GM21786 (cell line): Measurements from ENCODE around the gene ARHGEF2.

ENCODE experiments used
- ATAC-seq: cut with Tn5 transposase; IDR thresholded peaks from one replicate; pipeline ENCODE4 v1.9.1; 2021; ENCODE audit not compliant: unreplicated experiment

ARHGEF2 gene

DNA sequence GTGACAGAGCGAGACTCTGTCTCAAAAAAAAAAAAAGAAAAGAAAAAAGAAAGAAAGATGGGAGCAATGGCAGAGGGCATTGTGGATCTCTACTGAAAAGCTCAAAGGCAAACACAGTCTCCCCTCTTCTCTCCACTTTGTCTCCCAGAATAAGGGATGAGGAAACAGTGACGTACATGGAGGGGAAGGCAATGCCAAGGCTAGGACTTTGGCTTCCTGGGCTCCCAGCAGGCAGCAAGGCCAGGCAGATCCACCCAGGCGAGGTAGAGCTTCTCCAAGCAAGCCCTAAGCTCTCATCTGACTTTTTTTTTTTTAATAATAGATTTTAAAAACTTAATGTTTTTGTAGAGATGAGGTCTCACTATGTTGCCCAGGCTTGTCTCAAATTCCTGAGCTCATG is 4.6 kb downstream of the ARHGEF2 start:
- ATAC-seq = no peak

DNA sequence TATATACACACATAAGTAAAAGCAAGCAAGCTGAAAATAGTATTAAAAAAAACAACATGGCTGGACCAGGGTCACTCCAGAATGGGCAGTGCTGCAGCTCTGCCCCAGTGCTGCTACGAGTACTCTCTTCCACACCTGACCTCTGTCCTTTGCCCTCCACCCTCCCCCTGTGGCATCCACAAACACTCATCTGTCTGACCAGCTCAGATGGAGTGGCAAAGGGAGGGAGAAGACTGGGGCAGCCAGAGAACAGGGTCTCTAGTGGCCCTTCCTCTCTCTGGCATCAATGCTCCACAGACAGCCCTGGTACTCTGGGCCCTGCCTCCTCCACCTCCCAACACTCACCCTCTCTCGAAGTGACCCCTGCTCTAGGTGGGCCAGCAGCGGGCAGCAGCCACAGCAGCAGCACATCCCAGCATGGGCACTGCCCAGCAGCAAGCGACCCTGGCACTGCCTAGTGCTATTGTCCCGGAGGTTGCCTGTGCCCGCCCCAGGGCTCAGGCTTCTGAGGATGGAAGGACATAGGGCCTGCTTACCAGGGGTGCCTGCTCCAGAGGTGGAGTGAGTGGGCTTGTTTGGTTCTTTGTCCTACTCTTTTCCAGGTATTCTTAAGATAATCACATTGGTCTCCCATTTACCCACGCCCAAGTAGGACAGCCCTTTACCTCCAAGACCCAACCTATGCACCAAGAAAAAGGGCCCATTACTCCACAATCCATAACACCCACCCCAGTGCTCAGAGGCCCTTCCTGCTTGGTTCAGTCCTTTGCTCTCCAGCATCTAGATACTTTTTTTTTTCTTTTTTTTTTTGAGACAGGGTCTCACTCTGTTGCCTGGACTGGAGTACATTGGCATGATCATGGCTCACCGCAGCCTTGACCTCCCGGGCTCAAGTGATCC is 6.2 kb downstream of the ARHGEF2 start:
- no peak for ATAC-seq

DNA sequence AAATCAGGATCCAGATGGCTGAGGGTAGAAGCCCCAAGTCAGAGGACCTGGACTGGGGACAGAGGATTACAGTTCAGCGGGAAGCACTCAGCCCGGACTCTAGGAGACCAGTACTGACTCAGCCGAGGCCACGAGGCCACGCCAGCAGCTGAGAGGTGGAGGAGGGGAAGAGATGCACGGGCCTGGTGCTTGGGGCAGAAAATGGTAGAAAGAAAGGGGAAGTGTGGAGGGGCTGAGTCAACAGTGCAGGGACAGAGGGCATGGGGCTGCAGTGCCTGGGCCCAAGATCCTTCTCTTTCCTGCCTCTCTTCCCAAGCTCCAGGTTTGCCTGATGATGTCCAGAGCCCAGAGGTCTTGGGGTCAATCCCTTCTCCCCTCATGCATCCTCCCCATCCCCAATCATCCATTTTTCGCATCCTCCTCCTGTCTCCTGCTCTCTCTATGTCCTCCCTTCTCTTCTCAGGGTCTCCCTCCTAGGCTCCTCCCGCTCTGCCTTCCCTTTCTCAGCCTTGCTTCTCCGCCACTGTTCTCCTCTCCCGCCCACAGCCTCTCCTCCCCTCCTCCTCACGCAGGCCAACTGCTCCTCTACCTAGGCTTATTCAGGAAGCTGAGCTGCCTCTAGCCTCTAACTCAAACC is 7.7 kb downstream of the ARHGEF2 start:
- peak; percentile 76 for ATAC-seq

DNA sequence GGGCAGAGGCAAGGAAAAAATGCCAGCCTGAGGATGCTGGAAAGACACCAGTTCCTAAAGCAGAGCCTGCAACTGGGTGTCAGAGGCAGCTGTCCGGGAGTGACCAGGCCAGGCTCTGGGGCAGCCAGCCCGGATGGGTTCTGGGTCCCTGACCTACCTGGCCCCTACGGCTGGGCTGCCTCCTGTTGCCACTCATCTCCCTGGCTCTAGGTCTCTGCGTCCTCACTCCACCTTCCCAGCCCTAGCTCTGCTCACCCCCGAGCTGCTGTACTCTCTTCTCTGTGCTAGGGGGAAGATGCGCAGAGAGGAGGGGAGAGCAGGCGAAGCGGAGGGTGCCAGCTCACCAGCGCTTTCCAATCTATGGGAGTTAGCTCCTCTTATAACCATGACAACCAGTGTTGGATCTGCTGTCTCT is 9.0 kb downstream of the ARHGEF2 start:
- ATAC-seq = no peak

DNA sequence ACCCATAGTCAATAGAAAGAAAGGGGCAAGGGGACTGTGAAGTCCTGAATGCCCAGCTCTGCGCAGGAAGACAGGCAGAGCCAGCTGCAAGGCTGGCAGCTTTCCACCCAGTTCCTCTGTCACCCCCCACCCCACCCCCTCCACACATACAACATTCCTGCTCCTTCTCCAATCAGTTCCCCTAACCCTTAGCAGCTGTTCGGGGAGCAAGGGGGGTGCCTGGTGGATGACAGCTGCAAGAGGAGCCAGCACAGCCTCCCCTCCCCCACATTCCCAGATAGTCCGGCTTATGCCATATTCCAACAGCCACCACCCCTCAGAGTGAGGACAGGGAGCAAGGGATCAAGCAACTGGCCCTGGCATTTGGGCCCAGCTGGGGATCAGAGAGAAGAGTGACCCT is 9.7 kb downstream of the ARHGEF2 start:
- no peak for ATAC-seq

DNA sequence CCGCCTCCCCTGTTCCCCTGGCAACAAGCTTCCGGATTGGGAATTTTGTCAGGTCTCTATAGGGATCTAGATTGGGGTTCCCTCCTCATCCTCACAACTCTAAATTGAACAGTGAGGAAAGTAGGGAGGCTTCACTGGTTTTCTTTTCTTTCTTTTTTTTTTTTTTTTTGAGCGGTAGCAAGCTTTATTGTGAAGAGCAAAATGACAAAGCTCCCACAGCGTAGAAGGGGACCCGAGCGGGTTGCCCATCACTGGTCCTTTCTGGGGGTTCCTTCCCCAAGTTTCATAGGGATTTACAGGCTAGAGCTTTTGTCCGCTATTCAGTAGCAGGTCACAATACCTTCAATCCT is 10.3 kb downstream of the ARHGEF2 start:
- ATAC-seq = no peak

DNA sequence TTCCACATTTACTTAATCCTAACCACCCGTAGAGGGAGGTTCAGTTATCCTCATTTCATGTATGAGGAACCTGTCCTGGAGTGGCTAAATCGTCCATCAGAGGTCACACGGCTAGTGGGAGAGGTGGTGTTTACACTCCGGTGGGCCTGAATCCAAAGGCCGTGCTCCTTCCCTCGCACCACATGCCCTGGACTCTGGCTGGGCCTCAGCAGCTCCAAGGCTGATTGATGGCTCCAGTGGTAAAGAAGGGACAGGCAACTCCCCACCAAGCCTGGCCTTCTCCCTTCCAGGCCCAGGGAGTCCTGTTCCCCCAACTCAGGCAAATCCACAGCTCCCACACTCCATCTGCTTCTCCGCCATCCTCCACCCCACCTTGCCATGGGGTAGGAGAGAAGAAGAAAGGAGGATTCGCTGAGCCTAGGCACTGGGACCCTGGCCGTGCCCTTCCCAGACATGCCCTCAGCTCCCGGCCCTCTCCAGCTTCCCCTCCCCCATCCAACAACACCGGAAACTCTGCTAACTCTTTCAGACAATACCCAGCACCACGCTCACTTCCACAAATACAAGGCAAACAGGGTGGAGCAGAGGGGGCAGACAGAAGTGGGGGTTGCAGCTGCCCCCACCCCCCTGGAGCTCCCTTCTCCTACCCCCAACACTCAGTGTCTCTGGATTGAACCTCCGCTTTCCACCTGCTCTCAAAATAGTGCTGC is 10.9 kb downstream of the ARHGEF2 start:
- no peak for ATAC-seq

DNA sequence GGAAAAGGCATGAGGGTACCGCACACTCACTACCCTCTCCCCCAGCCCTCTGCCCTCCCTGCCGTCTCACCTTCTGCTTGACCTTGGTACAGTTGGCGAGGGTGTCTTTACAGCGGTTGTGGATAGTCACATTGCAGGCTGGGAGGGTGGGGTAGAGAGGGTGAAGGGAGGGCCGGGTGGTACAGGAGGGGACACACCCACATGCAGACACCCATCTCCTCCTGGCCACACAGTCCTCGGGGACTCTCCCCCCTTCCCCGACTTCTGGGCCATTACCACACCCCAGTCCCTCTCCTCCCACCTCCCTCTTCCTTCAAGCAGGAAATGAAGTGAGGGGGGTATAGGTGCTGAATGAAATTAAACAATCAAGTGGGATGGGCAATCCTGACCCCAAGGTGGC is 11.6 kb downstream of the ARHGEF2 start:
- no peak for ATAC-seq

DNA sequence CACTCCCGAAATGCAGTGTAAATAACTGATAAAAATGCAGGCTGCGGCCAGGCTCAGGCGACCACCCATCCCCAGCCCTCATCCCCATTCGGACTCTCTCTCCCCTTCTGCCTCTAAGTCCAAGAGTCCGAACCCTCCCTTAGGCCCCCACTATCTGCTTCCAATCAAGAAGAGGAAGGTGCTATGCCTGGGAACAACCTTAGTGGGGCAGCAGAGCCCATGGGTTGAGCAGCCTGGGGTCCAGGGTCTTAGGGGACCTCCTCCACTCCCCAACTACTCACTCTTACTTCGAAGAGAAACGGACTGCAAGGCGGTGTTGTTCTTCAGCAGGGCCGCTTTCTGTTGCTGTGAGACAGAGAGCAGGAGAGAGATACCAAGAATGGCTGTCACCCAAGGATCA is 12.2 kb downstream of the ARHGEF2 start:
- no peak for ATAC-seq

DNA sequence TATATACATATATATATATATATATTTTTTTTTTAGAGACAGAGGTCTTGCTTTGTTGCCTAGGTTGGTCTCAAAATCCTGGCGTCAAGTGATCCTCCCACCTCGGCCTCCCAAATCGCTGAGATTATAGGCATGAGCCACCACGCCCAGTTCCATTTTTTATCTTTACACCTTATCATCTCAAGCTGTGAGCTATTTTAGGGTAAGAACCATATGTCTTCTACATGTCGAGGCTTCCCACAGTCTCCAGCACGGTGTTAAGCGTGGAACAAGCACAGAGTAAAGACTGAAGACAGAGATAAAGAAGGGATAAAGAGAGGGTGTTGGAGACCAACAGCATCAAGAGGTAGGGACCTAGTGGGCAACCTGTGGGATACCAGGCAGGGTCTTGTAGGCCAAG is 14.2 kb downstream of the ARHGEF2 start:
- no peak for ATAC-seq

DNA sequence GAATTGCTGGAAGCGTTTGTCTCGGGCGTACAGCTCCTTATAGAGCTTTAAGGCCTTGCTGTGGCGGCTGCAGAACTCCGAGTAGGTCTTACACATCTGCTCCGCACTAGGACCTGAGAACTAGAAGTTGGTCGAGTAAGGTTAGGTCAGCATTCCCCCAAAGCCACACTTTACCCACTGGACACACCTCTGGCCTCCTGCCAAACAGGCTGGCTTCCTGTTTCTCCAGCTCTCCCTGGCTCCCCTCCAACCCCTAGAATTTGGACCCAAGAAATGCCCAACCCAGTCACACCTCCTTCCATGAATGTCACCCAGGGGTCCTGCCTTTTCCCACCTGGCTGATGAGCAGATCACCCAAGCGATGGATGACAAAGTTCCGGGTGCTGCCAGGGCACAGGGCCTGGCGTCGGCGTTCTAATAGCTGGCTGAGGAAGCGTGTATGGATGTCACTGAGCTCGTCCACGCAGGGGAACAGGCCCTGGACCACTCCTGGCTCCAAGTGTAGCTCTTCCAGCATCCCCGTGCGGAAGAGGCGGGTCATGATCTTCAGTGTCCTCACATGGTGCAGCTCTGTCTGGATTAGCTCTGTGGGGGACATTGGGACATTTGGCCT is 15.6 kb downstream of the ARHGEF2 start:
- no peak for ATAC-seq

DNA sequence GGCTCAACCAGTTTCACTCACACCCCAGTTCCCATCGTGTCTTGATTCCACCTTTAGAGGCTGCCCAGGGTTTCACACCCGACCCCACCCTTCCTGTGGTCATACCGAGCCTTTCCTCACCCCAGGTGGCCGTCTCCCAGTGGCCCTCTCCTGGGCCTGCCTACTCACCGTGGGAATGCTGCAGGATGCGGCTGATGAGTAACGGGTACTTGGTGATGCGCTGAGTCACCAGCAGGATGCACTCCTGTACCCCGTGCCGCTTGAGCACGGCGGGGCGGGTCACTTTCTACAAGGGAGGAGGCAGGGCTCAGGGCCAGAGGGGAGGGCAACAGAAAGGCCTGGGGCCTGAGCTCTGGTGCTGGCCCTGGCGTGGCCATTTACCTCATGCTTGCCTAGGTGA is 16.4 kb downstream of the ARHGEF2 start:
- no peak for ATAC-seq

DNA sequence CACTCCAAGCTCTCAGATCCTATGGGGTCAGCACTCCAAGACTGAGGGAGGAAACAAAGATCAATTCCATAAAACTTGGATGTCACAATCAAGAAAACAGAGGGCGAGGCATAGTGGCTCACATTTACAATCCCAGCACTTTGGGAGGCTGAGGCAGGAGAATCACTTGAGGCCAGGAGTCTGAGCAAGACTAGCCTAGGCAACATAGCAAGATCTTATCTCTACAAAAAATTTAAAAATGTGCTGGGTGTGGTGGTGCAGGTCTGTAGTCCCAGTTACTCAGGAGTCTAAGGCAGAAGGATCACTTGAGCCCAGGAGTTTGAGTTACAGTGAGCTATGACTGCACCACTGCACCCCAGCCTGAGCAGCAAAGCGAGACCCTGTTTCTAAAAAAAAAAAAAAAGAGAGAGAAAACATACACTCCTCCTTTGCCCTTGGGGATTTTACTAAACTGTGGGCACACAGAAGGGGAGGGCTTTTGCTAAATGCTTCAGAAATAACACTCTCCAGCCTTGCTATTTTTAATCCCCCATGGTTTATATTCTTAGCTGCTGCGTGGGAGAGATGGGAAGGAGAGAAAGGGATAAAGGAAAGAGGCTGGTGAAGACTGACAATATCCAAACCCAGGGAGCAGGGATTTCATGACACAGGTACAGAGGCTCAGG is 18.1 kb downstream of the ARHGEF2 start:
- ATAC-seq = no peak

DNA sequence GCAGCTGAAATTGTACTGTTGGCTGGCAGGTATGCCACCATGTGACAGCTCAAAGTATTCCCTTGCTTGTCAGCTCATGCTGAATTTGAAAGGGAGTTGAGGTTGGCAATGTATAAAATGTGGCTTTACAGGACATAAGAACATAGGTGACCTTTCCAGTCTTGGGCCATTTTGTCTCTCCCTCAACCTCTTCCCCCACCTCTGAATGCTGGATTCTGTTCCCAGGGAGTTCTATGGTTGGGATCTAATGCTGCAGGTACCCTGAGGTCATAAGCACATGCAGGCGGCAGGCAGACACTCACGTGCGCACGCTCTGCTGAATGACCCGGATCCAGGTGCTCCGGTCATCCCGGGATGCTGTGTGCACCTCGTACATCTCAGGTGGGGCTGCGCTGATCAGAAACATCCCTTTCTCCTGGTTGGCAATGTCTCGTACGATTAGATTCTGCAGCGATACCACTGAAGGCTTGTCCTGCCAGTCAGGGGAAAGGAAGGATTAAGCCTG is 20.9 kb downstream of the ARHGEF2 start:
- no peak for ATAC-seq

DNA sequence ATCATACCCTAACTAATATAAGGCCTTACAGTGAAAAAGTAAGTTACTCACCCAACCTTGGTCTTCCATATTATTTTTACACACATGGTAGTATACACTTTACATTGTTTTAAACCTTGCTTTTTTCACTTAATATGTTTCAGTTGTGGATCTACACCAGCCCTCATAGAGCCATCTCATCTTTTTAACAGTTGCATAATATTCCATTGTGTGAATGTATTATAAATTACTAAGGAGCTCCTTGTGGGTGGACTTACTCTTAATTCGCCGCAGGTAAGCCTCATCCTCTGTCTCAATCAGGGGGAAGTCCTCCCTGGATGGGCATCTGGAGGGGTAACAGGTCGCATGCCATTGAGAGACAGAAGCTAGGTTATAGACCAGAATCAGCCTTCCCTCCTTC is 23.7 kb downstream of the ARHGEF2 start:
- no peak for ATAC-seq

DNA sequence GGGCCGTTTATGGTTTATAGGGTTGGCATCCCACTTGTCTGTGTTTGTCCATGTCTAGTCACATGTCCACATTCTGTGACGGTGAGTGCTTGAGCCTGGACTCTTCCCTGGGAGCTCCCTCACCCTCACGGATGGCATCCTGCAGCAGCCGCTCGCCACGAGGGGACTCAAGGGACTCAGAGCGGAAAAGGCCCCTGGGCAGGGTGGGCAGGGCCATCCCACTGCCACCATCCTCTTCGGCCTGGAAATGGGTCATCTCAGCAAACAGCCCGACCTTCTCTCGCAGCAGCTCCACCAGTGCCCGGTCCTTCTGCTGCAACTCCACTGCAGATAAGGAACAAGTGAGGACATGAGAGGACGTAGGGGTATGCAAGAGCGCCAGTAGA is 25.8 kb downstream of the ARHGEF2 start:
- no peak for ATAC-seq

DNA sequence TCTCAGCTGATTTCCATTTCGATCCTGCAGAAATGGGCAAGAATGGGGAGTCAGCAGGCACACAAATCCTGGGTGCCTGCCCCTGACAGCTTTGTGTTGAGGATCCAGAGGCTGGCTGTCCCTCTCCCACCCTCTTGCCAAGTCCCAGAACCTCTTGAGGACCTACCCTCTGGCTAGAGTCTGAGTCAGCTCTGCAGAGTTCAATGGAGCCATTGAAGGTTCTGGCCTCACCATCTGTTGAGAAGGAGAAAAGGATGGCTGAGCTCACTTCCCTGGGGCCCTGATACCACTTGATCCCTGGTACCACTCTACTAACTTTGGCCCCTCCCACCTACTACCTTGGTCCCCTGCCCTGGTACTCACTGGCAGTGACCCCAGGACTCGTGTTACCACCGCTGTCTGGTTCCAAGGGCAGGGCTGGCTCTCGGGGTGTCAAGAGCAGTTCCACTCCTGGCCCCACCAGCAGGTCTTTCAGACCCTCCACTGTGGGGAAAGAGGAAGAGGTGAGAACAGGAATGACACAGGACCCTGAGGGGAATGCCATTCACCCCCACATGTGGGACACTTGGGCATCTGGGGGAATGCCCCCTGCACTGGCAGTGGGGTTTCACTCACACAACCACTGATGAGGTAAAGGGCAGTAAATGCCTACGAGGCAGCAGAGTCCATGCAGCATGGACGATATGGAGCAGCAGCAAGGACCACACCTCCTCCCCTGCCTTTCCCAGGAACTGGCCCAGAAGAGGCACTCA is 26.4 kb downstream of the ARHGEF2 start:
- ATAC-seq = no peak

DNA sequence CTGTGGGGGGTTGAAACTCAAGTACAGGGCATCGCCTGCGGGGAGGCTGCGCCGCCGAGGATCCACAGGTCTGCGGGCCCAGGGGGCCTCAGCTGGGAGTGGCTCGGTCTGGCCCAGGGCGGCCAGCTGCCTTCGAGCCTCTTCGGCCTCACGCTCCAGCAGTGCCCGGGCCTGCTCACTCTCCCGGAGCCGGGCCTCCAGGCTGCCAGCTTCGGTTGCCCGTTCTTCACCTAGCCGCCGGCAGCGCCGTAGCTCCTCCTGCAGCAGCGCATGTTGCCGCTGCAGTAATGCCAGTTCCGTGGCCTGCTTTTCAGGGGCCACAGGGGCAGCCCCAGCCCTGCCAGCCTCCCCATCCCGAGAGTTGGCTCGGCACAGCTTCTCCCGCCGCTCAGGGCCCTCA is 27.5 kb downstream of the ARHGEF2 start:
- no peak for ATAC-seq

DNA sequence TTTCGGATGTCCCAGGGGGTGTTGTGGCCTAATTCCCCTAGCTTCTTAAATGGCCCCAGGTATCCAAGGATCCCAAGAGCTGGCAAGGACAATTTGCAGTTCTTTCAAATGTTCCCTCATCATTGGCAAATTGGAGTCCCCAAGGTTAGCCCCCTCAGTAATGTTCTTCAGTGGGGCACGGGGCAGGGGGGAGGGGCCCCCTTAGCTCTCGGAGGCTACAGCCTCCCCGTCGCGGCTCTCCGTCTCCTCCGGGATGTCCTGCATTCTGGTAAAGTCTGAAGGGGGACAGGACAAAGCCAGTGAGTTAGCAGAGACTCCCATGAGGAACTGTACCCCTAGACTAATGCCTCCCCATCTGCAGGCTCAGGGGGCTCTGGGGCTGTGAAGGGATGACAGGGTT is 30.6 kb downstream of the ARHGEF2 start:
- no peak for ATAC-seq

DNA sequence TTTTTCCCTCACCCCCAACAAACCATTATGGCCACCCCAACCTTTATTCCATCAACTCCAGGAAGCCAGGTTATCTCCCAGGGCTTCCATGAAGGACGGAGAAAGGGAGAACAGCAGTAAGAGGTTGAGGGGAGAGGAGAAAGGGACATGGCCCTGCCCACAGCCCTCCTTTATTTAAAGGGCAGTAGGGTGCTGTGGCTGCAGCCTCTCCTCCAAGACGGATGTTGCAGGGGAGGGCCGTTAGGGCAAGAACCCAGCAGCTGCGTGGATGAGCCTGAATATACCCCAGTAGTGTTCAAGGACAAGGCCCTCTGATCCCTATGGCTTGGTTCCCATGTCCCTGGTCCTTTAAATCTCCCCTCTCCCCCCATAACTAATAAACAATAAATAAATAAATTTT is 31.1 kb downstream of the ARHGEF2 start:
- ATAC-seq = no peak
